Pancreas (tissue), 10 donors: ENCODE measurements around the gene PPAN. TPM values are rescaled to one million over a fixed set of nuclear protein-coding genes. Genes with fewer than 3 reads are reported as not detected.

Experiments
- ATAC-seq, 4 donors: fragments of 200-7000 bp; cut with Tn5 transposase; one replicate each; pipeline versions ENCODE4 v1.8.0 to v1.9.1; 2020; ENCODE audit warnings: mild to moderate bottlenecking in 4 of 4, moderate library complexity in 4 of 4
- DNase-seq, 6 donors: peaks; one replicate each; pipeline ENCODE4 v3.0.0-alpha.2; 2020
- FAIRE-seq: peaks from 2 replicates; lab custom pipeline; 2012; peaks lifted over from hg19 to GRCh38; lab: Jason Lieb, UNC
- H3K27ac ChIP-seq, 4 donors: fragments of 200-600 bp; sonication (generic); 1 replicate in 3 of 4; 2 replicates in 1 of 4; pipeline versions ENCODE4 v1.5.0 to v1.8.0; 2020
- H3K27me3 ChIP-seq, 4 donors: fragments of 200-600 bp; one replicate each; pipeline ENCODE4 v1.8.0; 2021
- H3K36me3 ChIP-seq, 3 donors: fragments of 200-600 bp; sonication (generic) in 1 of 3; one replicate each; pipeline versions ENCODE4 v1.5.0 to v1.8.0; 2020 to 2021
- H3K4me1 ChIP-seq, 3 donors: fragments of 200-600 bp; one replicate each; pipeline ENCODE4 v1.8.0; 2021
- H3K4me3 ChIP-seq, 4 donors: fragments of 200-600 bp; sonication (generic) in 2 of 4; one replicate each; pipeline versions ENCODE4 v1.5.0 to v1.8.0; 2020 to 2021
- H3K9me3 ChIP-seq, 4 donors: fragments of 200-600 bp; one replicate each; pipeline ENCODE4 v1.8.0; 2021
- CTCF ChIP-seq, 4 donors: fragments of 200-600 bp; sonication (generic) in 3 of 4; IDR thresholded peaks; one replicate each; pipeline versions ENCODE4 v1.5.0 to v1.8.0; 2021; ENCODE audit warnings: antibody characterized with exemption in 4 of 4
- WGBS, 2 donors: extraction: QIAGEN DNeasy Blood & Tissue Kit; methylation state at CpG; one replicate each; pipeline ENCODE4 v1.1.7; 2013; 5-methylcytosine and 5-hydroxymethylcytosine counted together
- intact Hi-C, 3 donors: fragments of 100-400 bp; cut with DNase I; formaldehyde crosslinking; loops; one replicate each; pipeline versions ENCODE4 v1.11.1 to v1.14.2; 2022
- polyA plus RNA-seq, 2 donors: library from polyadenylated mRNA; stranded (reverse); fragments of 200-250 nt; gene quantifications; one replicate each; pipeline ENCODE4 v1.2.3, GENCODE V29; 2013
- total RNA-seq, 6 donors: library from RNA; stranded (reverse); fragmentation: NEBNext Ultra II Directional in 4 of 6; extraction: Animal tissue kit (Norgen Biotek cat#: 25700) in 4 of 6; gene quantifications; one replicate each; pipeline versions ENCODE4 v1.2.1 to v1.2.4, GENCODE V29; 2021 to 2023
- donor health status: healthy with polysubstance abuse.
- donor health status: DM: no; HTN: no; CAD: no; lungs with moderate emphysema.
- donor health status: DM: no; HTN: no; CAD: no.
- donor health status: control.
- donor health status: control.
- donor health status: Bipolar disorder and iron deficiency.
- donor health status: DM: yes; HTN: yes; CAD: no.
- donor health status: DM: no; HTN: no; CAD: no.
- donor health status: DM: no; HTN: no; CAD: no.
- donor health status: DM: yes; HTN: yes; CAD: no.

The PPAN gene
- total and polyA plus RNA-seq, 8 donors, result 9.3 to 67.9 (median 19.4) TPM

GRCh38 chr19:10095948-10096614, 10.1 kb upstream of the PPAN start:
- intact Hi-C loops, result no loop called here
- no peak for FAIRE-seq
- 2 to 6% methylated on average over 50 to 97 of the region's 97 CpGs for WGBS, 2 donors
- no peak for TF ChIP-seq CTCF (IDR thresholded peaks at IDR 0.05)
- H3K4me1 ChIP-seq, result peaks cover 0 to 5% (median 0%) of the 10 kb centered on the region in 3 donors
- peak overlapping the region in 3 of 4 donors; percentile 15 to 56 (median 32) for H3K4me3 ChIP-seq
- peak; percentile 90 to 92 (median 92) for ATAC-seq
- no peaks in the 10 kb centered on the region for H3K27me3 ChIP-seq
- no peaks in the 10 kb centered on the region for H3K9me3 ChIP-seq
- DNase-seq, result peak; percentile 81 to 98 (median 94)
- no peaks in the 10 kb centered on the region for H3K36me3 ChIP-seq
- peak overlapping the region; percentile 37 to 73 (median 70) for H3K27ac ChIP-seq

- Histone ChIP-seq H3K27ac (peak overlapping the region in 3 of 4 donors; percentile 26 to 66 (median 44)), H3K4me1 (peaks cover 0 to 5% (median 0%) of the 10 kb centered on the region in 3 donors), H3K36me3 (no peaks in the 10 kb centered on the region), H3K9me3 (no peaks in the 10 kb centered on the region), H3K4me3 (peak overlapping the region in 3 of 4 donors; percentile 15 to 56 (median 32)), H3K27me3 (no peaks in the 10 kb centered on the region)
- WGBS, 2 donors, result 29 to 30% methylated on average over 25 to 26 of the region's 26 CpGs
- DNase-seq (peak in 1 of 6 donors; percentile 67), FAIRE-seq (no peak), ATAC-seq (peak in 1 of 4 donors; percentile 1)
- intact Hi-C loops, result no loop called here
- no peak for TF ChIP-seq CTCF (IDR thresholded peaks at IDR 0.05)
Observed at GRCh38 chr19:10096615-10096963, 9.6 kb upstream of the PPAN start.

- Histone ChIP-seq H3K27ac (no peak overlapping the region), H3K4me3 (no peak overlapping the region), H3K27me3 (no peaks in the 10 kb centered on the region), H3K36me3 (no peaks in the 10 kb centered on the region), H3K4me1 (peaks cover 0 to 5% (median 0%) of the 10 kb centered on the region in 3 donors), H3K9me3 (no peaks in the 10 kb centered on the region)
- no peak for TF ChIP-seq CTCF (IDR thresholded peaks at IDR 0.05)
- 72 to 82% methylated on average over 5 of the region's 5 CpGs for WGBS, 2 donors
- DNase-seq (no peak), ATAC-seq (no peak), FAIRE-seq (no peak)
- intact Hi-C loops, result no loop called here
Observed at GRCh38 chr19:10100163-10100785, 5.9 kb upstream of the PPAN start.

GRCh38 chr19:10102787-10103236, 3.4 kb upstream of the PPAN start:
- Histone ChIP-seq H3K27ac (no peak overlapping the region), H3K4me1 (peaks cover 0 to 7% (median 4%) of the 10 kb centered on the region in 3 donors), H3K36me3 (peaks cover 0 to 3% (median 2%) of the 10 kb centered on the region in 3 donors), H3K9me3 (no peaks in the 10 kb centered on the region), H3K4me3 (no peak overlapping the region), H3K27me3 (no peaks in the 10 kb centered on the region)
- 79 to 83% methylated on average over 7 of the region's 7 CpGs for WGBS, 2 donors
- TF ChIP-seq CTCF (IDR thresholded peaks at IDR 0.05), result no peak
- FAIRE-seq, result no peak
- peak in 1 of 6 donors; percentile 5 for DNase-seq
- intact Hi-C loops, result no loop called here
- ATAC-seq, result no peak

GRCh38 chr19:10104130-10104513, 2.0 kb upstream of the PPAN start:
- no peak for TF ChIP-seq CTCF (IDR thresholded peaks at IDR 0.05)
- Histone ChIP-seq H3K9me3 (no peaks in the 10 kb centered on the region), H3K4me1 (peaks cover 0 to 7% (median 4%) of the 10 kb centered on the region in 3 donors), H3K36me3 (peaks cover 6 to 12% (median 11%) of the 10 kb centered on the region in 3 donors), H3K27me3 (no peaks in the 10 kb centered on the region), H3K4me3 (no peak overlapping the region), H3K27ac (no peak overlapping the region)
- ATAC-seq (no peak), FAIRE-seq (no peak), DNase-seq (no peak)
- intact Hi-C loops, result no loop called here
